ENCODE data around the gene ARID2.

DNA sequence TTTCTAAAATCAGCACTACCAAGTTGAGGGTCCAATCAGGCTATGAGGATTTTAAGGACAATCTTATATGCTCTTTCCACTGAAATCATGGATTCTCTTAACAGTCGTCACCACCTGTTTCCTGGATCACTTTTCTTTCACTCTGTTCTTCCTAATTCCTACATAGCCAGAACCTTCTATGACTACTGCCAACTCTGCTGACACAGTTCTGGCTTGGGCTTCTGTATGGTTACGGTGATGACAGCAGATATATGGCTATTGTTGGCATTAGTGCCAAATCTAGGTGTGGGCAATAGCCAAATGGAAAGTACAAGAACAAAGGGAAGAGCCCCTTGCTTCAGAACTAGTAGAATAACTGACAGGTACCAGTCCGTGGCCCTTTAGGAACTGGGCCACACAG lies 124.0 kb downstream of the ARID2 start:
- TF ChIP-seq, protein P1, sequence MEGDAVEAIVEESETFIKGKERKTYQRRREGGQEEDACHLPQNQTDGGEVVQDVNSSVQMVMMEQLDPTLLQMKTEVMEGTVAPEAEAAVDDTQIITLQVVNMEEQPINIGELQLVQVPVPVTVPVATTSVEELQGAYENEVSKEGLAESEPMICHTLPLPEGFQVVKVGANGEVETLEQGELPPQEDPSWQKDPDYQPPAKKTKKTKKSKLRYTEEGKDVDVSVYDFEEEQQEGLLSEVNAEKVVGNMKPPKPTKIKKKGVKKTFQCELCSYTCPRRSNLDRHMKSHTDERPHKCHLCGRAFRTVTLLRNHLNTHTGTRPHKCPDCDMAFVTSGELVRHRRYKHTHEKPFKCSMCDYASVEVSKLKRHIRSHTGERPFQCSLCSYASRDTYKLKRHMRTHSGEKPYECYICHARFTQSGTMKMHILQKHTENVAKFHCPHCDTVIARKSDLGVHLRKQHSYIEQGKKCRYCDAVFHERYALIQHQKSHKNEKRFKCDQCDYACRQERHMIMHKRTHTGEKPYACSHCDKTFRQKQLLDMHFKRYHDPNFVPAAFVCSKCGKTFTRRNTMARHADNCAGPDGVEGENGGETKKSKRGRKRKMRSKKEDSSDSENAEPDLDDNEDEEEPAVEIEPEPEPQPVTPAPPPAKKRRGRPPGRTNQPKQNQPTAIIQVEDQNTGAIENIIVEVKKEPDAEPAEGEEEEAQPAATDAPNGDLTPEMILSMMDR (IDR thresholded peaks at IDR 0.05; ENCODE audit: low read depth, low read length, poor library complexity, severe bottlenecking): no peak
- TF ChIP-seq EZH2phosphoT487 (IDR thresholded peaks at IDR 0.05; ENCODE audit: borderline replicate concordance, low read length): no peak

All from DOHH2 (cell line).